Limb (tissue), 2 donors: Measurements from ENCODE around the gene OGFR.
"Not testable (repeated sequence)": the region's sequence is repeated elsewhere in the genome, so short reads cannot be mapped to it uniquely, and the experiment has no call there.

Experiments
- DNase-seq, 2 donors: peaks; one replicate each; pipeline ENCODE4 v3.0.0-alpha.2; 2016; ENCODE audit errors: extremely low spot score in 2 of 2

OGFR gene

DNA sequence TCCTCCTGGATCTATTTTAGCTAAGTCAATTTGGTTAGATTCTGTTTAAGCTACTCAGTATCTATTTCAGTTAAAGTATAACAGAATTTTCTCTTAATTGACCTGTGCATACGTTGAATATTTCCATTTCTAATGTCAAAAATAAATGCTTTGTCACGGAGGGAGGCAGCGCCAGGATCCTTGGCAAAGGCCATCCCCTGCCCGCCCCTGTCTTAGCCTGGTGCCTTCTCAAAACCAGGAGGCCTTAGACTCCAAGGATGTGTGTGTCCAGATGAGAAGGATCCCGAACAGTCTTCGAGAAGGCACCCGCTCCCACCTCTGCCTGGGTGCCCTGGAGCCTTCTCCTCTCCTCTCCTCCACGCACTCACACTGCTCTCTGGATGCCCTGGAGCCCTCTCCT is 34.6 kb downstream of the OGFR start:
- no peak for DNase-seq

DNA sequence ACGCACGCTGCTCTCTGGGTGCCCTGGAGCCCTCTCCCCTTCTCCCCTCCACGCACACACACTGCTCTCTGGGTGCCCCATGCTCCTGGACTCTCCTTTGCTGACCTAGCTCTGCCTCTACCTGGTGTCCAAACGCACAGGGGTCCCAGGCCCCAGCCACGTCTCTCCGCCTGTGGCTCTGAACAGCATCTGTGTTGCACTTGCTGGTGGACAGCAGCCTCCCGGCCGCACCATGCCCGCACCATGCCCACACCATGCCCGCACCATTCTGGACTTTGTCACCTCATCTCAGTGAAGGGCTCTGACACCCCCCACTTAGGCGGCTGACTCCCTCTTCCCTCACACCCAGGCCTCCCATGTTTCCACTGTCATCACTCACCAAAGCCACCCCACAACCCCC is 35.2 kb downstream of the OGFR start:
- DNase-seq: peak in 1 of 2 donors; percentile 38

DNA sequence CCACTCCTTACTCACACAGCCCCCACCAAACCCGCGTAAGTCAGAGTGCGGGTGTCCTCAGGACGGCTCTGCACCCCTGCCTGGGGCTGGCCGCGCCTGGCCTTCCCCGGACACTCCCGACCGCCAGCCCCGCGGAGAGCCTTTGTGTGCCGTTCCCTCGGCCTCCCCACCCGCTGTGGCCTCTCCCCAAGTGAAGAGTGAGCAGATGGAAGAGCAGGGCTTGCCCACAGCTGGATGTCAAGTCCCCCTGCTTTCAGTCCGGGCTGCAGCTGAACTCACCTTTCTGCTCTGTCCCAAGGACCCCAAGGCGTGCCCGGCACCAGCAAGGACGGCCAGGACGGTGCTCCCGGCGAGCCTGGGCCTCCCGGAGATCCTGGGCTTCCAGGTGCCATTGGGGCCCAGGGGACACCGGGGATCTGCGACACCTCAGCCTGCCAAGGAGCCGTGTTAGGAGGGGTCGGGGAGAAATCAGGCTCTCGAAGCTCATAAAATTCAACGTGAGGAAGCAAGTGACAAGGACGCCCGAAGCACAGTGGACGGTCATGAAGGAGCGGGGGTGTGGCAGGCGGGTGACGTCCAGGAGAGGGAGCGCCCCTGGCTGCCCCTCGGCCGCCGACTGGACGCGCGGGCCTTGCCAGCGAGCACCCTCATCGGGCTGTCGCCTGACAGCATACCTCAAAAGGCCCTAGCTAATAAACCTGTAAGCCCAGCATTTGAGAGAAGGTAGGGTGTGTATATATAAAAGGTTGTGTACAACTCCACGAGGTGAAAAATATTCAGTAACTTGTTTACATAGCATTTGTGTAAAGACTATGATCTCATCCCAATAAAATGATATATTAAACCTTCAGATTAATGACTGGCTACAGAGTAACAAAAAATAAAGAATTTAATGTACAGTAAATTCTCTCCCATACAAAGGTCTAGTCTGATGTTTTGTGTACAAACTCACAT is 35.9 kb downstream of the OGFR start:
- DNase-seq: peak in 1 of 2 donors; percentile 29

DNA sequence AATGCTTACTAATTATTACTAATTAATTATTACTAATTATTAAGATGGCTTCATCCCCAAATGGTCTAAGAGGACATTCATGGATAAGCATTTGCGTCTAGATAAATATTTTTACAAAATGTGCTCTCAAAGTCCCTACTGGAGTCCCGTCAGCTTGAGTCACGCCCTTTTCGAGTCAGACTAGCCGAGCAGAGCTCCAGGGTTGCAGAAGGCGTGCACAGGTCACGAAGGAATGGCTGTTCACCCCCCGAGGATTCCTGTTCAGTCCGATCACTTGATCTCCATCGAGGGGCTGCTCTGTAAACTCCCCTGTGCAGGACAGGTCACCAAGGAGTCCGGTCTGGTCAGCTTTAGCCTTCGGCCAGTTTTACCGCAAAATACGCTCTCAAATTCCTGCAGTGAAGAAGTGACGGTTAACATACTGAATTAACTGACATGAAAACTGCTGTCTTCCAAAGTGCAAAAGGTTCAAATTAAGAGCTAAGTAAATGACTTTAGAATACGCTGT is 37.1 kb downstream of the OGFR start:
- no peak for DNase-seq

DNA sequence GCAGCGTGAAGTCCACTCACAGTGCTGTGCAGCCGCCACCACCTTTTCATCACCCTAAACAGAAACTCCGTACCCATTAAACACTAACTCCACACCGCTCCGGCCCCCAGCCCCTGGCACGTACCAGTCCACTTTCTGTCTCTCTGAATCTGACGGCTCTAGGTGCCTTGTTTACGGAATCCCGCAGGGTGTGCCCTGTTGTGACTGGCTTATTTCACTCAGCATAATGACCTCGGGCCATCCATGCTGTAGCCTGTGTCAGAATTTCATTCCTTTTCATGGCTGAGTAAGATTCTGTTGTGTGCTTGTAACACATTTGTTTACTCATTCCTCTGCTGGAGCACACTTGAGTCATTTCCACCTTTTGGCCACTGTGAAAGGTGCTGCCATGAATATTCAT is 39.0 kb downstream of the OGFR start:
- DNase-seq: no peak

DNA sequence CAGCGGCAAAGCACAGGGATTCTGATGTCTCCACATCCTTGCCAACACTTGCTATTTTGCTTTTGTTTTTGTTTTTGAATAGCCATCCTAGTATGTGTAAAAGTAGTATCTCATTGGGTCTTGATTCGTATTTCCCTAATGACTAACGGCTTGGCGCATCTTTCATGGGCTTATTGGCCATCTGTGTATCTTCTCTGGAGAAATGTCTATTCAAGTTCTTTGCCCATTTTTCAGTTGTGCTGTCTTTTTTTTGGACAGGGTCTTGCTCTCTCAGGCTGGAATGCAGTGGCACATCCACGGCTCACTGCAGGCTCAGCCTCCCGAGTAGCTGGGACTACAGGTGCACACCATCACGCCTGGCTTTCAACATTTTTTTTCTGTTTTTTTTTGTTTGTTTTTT is 39.5 kb downstream of the OGFR start:
- DNase-seq: no peak

DNA sequence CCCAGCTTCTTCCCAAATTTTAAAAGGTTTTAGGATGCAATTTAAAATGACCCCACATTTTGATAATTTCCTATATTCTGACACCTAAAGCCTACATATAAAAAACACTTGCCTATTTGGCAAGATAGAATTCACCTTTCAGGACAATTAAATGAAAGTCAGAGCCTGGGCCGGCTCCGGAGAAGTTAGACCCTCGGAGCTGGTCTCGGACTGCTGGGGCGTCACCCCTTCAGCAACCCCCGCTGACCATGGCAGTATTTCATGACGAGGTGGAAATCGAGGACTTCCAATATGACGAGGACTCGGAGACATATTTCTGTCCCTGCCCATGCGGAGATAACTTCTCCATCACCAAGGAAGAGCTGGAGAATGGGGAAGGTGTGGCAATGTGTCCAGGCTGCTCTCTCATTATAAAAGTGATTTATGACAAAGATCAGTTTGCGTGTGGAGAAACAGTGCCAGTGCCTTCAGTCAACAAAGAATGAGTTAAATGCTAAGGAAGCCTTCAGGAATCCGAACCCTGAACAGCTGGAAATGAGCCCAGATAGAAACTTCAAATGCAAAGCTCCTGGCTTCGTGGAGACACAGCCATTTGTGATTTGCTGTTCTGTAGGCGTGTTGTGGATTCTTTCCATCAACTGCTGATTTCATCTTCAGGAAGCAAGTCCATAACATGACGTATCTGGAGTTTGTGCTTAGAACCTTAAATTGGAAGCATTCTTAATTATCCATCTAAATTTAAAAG is 41.0 kb downstream of the OGFR start:
- no peak for DNase-seq

DNA sequence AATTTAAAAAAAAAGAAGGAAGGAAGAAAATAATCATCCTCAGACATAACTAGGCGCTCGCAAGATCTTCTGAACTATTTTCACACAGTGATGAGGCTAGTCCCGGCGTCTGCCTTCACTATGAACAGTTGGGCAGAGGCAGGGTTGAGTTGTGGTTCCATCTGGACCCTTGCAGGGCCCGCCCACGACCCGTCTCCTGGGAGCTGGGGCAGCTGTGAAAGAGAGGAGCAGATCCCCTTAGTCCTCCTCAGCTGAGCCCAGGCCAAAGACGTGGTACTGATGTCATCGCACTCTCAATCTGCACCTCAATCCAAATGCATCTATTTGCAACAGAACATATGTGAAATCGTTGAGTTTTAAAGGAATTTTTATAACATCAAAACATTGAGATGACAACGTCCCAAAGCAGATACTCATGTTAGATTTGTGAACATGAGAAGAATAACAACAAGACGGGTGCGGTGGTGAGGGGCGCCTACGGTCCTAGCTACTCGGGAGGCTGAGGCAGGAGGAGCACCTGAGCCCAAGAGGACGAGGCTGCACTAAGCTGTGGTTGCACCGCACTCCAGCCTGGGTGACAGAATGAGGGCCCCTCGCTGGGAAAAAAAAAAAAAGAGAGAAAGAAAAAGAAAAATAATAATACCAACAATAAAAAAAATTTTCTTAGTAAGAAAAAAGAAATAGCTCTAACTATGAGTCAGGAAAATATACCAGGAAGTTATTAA is 41.7 kb downstream of the OGFR start:
- DNase-seq: peak in 1 of 2 donors; percentile 48

DNA sequence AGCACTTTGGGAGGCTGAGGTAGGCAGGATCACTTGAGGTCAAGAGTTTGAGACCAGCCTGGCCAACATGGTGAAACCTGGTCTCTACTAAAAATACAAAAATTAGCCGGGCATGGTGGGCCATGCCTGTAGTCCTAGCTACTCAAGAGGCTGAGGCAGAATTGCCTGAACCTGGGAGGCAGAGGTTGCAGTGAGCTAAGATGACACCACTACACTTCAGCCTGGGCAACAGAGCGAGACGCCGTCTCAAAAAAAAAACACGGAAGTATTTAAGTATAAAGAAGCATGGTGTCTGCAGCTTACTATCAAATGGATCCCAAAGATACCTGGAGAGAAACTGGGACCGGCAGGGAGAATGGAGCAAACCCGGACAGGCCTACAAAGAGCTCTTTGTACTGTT is 44.3 kb downstream of the OGFR start:
- DNase-seq: not testable (repeated sequence)

DNA sequence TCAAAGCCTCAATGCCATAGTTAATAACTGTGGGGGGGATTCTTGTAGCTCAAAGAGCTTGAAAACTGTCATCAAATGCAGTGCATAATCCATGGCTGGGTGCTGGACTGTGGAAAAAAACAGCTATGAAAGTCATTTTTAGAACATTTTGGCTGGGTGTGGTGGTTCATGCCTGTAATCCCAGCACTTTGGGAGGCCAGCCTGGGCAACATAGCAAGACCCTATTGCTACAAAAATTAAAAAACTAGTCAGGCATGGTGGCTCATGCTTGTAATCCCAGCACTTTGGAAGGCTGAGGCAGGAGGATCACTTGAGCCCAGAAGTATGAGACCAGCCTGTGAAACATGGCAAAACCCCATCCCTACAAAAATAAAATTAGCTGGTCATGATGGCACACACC is 44.8 kb downstream of the OGFR start:
- no peak for DNase-seq

DNA sequence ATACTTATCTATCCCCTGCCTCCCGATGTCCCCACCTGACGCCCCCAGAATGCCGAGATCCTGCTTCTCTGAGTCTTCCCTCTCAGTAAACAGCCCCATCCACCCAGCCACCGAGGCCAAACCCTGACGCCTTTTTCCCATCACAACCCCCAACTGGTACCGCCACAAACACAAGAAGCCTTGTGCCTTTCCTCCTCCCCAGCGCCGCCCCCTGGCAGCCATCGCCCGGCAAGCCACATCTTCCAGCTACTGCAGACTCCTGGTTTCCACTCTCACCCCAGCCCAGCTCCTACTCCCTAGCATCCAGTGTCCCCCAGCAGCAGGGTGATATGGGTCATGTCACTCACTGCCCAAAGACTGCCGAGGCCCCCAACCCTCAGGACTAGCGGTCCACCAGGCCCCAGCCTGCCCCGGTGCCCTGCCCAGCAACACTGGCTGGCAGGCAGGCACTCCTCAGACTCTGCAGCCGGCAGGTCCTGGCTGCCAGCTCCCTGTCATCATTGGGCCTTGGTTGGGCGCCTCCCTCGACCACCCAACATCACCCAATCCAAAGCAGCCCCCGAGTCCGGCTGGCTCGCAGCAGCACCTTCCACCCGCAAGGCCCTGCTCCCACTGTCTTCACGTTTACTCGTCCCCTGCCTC is 45.8 kb downstream of the OGFR start:
- peak in 1 of 2 donors; percentile 45 for DNase-seq

DNA sequence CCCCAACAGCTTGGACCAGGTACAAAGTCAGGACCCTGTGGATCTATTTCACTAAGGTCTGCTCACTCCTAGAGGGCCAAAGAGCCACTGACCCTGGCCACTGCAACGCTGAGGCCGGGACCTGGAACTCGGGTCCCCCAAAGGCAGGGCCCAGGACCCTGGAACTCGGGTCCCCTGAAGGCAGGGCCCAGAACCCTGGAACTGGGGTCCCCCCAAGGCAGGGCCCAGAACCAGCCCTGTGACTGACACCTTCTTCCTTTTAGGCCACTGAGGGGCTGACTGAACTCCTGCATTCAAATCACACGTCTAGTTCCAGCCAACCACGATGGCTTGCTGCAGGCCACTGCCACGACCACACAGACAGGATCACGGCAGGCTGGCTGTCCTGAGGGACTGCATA is 47.6 kb downstream of the OGFR start:
- DNase-seq: no peak

DNA sequence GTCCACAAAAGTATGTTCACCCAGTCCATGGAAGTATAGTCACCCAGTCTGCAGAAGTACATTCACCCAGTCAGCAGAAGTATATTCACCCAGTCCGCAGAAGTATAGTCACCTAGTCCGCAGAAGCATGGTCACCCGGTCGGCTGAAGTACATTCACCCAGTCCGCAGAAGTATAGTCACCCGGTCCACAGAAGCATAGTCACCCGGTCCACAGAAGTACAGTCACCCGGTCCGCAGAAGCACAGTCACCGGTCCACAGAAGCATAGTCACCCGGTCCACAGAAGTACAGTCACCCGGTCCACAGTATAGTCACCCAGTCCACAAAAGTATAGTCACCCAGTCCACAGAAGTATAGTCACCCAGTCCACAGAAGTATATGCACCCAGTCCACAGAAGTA is 48.2 kb downstream of the OGFR start:
- no peak for DNase-seq

DNA sequence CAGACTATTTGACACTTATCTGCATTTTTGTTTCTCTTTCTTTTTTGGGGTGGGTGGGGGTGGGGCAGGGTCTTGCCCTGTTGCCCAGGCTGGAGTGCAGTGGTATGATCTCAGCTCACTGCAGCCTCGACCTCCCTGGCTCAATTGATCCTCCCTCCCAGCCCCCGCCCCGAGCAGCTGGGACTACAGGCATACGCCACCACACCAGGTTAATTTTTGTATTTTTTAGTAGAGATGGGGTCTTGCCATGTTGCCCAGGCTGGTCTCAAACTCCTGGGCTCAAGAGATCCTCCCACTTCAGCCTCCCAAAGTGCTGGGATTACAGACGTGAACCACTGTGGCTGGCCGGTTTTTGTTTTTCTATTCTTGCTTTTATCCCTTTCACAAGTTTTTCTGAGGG is 48.7 kb downstream of the OGFR start:
- DNase-seq: not testable (repeated sequence)

DNA sequence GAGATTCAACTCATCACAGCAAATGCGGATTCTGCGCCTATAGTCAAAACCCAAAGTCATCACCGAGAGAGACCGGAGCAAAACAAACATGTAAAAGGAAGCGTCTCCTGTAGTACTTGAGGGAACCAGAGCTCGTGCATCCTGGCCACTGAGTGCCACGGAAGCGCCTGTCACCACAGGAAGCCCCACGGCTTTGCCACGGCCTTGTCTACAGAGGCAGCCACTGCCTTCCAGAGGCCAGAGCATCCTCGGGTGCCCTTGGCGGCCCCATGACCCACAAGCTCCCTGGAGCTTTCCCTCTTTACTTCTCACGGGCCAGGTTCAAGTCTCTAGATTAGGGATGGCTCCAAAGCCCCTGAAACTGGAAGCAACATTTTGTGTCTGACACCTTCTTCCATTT is 49.5 kb downstream of the OGFR start:
- no peak for DNase-seq

DNA sequence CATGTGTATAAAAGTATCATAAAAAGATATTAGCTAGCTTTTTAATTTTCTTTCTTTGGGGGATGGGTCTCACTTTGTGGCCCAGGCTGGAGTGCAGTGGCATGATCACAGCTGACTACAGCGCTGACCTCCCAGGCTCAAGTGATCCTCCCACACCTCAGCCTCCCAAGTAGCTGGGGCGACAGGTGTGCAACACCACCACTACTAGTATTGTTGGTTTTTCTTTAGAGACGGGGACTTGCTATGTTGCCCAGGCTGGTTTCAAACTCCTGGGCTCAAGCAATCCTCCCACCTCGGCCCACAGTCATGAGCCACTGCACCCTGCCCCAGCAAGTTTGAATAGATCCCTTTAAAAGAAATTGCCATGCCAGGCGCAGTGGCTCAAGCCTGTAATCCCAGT is 50.5 kb downstream of the OGFR start:
- DNase-seq: no peak

DNA sequence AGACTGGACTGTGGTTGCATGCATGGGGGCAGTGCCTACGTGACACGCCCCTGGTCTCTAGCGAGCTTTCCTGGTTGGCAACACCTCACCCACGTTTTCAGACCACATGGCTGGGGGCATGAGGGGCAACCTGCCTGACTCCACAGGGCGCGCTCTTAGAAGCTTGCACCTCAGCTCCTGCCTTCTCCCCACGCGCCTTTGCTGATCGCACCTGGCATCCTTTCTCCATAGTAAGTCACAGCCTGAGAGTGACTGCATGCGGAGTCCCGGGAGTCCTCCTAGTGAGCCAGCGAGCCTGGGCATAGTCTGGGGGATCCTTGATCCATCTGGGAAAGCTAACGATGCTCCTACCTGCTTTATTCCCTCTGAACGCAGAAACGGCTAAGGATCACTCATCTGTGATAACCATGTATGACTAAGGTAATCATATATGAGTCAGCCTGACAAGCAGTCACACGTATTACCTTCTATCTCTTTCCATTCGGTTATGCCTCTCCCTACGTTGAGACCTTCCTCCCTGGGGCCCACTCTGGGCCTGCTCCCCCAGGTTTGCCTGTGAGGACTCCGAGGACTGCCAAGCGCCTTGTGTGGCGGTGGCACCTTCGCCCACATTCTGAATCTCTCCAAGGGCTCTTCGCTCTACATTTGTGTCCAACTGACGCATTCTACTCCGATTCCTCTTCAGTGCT is 52.4 kb downstream of the OGFR start:
- DNase-seq: no peak

DNA sequence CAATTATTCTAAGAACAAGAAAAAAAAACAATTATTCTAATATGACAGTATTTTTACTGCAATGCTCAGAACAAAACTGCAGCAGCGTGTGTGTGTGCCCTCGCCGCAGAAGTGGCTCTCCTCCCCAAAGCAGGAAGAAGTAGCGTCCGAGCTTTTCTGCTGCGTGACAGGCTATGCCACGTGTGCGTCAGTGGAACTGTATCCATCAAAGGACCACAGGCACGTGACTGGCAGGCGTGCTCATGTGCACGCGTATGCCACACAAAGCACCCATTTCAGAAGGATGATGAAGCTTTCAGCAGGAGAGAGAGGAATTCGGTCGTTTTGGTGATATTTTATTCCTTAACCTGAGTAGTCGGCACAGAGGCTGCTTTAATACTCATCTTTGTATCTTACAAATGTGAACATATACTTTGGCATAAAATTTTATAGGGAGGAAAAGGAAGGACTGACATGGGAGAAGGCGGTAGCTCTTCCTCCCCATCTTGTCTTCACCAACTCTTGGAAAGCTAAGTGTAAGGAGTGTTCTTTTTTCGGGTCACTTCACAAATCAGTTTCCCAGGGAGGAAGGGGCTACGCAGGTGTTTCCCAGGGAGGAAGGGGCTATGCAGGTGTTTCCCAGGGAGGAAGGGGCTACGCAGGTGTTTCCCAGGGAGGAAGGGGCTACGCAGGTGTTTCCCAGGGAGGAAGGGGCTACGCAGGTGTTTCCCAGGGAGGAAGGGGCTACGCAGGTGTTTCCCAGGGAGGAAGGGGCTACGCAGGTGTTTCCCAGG is 53.6 kb downstream of the OGFR start:
- DNase-seq: no peak

DNA sequence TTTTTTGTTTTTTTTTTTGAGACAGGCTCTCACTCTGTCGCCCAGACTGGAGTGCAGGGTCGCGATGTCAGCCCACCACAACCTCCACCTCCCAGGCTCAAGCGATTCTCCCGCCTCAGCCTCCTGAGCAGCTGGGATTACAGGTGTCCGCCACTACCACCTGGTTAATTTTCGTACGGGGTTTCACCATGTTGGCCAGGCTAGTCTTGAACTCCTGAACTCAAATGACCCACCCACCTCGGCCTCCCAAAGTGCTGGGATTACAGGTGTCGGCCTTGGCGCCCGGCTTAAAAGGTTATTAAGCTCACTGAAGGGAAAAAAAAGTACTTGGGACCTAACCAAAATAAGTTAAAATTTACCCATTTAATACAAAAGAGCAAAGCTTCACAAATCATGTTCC is 55.1 kb downstream of the OGFR start:
- no peak for DNase-seq

DNA sequence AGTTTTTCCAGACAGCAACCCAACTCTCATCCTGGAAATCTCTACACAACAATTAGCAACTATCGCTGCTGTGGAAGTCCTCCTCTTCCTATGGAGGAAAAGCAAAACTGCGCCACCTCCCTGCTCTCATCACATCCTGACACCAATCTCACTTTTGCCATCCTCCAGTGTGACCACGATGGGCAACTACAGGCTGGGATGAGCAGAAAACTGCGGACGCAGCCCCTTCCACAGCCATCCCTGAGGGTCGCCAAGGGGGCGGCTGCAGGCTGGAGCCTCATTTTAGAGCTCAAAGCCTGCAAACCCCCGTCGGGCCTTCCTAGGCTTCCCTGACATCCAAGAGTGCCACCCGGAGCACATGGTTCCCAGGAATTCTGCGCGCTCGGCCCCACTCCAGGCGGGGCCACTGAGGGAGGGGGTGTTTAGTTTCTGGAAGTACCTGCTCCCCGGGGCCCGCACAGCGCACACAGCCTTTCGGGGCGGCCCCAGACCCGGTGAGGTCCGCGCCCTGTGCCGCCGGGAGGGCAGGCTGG is 55.8 kb downstream of the OGFR start:
- DNase-seq: peak in 1 of 2 donors; percentile 58
